SK-N-MC (cell line): ENCODE measurements around the gene RIIAD1.

Experiments
- EZH2 ChIP-seq: fragments of 200-600 bp; sonication (generic); IDR thresholded peaks from one replicate; pipeline ENCODE4 v1.6.1; 2017; ENCODE audit warnings: antibody characterized with exemption
- POLR2AphosphoS5 ChIP-seq: IDR thresholded peaks from 2 replicates; pipeline ENCODE4 v1.6.1; 2012; ENCODE audit warnings: mild to moderate bottlenecking, low read depth, low read length, borderline replicate concordance

DNA sequence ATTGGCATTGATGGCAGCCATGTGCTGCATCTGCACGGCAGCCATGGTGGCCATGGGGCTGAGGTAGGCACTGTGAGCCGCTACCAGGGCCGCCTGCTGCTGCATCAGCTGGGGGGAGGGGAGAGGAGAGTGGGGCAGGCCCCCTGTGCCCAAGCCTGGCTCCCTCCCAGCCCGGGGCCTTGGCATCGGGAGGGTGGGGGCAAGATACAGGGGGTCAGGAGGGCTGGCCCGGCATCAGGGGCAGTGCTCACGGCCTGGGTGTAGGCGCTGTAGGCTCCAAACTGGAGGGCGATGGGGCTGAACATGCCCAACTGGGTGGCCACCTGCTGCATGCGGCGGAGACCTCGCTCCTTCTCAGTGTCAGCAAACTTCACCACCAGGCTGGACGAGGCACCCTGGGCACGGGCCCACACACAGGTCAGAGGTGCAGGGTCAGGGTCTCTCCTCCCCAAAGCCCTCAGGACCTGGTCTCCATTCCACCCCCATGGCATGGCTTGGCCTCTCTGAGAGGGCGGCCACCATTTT is 13.7 kb upstream of the RIIAD1 start:
- TF ChIP-seq POLR2AphosphoS5: no peak
- no peak for TF ChIP-seq EZH2
